Bronchial epithelial cell (primary cell): ENCODE data around the gene SF3A1. TPM values are rescaled to one million over a fixed set of nuclear protein-coding genes. Genes with fewer than 3 reads are reported as not detected.
A peak's percentile ranks its signal among the peaks of the same experiment; 100 is the strongest.

Experiments
- DNase-seq: peaks from one replicate; pipeline ENCODE4 v3.0.0-alpha.2; 2010; ENCODE audit warnings: low read depth
- FAIRE-seq: peaks from 2 replicates; lab custom pipeline; 2011; peaks lifted over from hg19 to GRCh38; lab: Jason Lieb, UNC
- H3K27me3 ChIP-seq: 2 replicates; pipeline ENCODE4 v1.5.1; 2011; ENCODE audit warnings: low read length; ENCODE audit not compliant: control insufficient read depth, insufficient read depth
- H3K36me3 ChIP-seq: 2 replicates; pipeline ENCODE4 v1.5.1; 2011; ENCODE audit warnings: low read length; ENCODE audit not compliant: control insufficient read depth, insufficient read depth
- H3K4me3 ChIP-seq: 2 replicates; pipeline ENCODE4 v1.5.1; 2011; ENCODE audit warnings: mild to moderate bottlenecking, low read depth, low read length, control low read depth
- CTCF ChIP-seq: IDR thresholded peaks from 2 replicates; pipeline ENCODE4 v1.5.1; 2011; ENCODE audit warnings: mild to moderate bottlenecking, moderate library complexity, low read length, control low read depth, inconsistent platforms; ENCODE audit not compliant: insufficient read depth, severe bottlenecking
- total RNA-seq: library from RNA; depleted of rRNA; stranded (reverse); fragments of >200 nt; gene quantifications from 2 replicates; pipeline ENCODE4 v1.2.1, GENCODE V29; 2014

Gene SF3A1
- total RNA-seq, 1 donor from 2014 or later, result 17.9 TPM

GRCh38 chr22:30315962-30316576, 40.6 kb downstream of the SF3A1 start:
- H3K4me3 ChIP-seq, result no peak overlapping the region
- H3K36me3 ChIP-seq, result peaks cover 1% of the 10 kb centered on the region
- no peak for TF ChIP-seq CTCF
- FAIRE-seq (no peak), DNase-seq (no peak)
- H3K27me3 ChIP-seq, result no peaks in the 10 kb centered on the region

GRCh38 chr22:30314915-30315314, 41.8 kb downstream of the SF3A1 start:
- no peaks in the 10 kb centered on the region for H3K27me3 ChIP-seq
- H3K36me3 ChIP-seq, result no peaks in the 10 kb centered on the region
- TF ChIP-seq CTCF, result no peak
- FAIRE-seq (no peak), DNase-seq (peak; percentile 62)
- H3K4me3 ChIP-seq, result no peak overlapping the region

- DNase-seq (peak; percentile 50), FAIRE-seq (no peak)
- no peak overlapping the region for H3K4me3 ChIP-seq
- no peaks in the 10 kb centered on the region for H3K36me3 ChIP-seq
- TF ChIP-seq CTCF, result no peak
- no peaks in the 10 kb centered on the region for H3K27me3 ChIP-seq
Observed at GRCh38 chr22:30313527-30314363, 42.9 kb downstream of the SF3A1 start.

- no peaks in the 10 kb centered on the region for H3K36me3 ChIP-seq
- no peak overlapping the region for H3K4me3 ChIP-seq
- DNase-seq (peak; percentile 97), FAIRE-seq (no peak)
- no peak for TF ChIP-seq CTCF
- H3K27me3 ChIP-seq, result no peaks in the 10 kb centered on the region
Observed at GRCh38 chr22:30312053-30312452, 44.6 kb downstream of the SF3A1 start.

- TF ChIP-seq CTCF, result no peak
- DNase-seq, result no peak
- Histone ChIP-seq H3K27me3 (no peaks in the 10 kb centered on the region), H3K36me3 (no peaks in the 10 kb centered on the region), H3K4me3 (no peak overlapping the region)
- no peak for FAIRE-seq
Observed at GRCh38 chr22:30310881-30311771, 45.6 kb downstream of the SF3A1 start.
